LoVo (cell line): ENCODE measurements around the gene BICD2.
A peak's percentile ranks its signal among the peaks of the same experiment; 100 is the strongest.

Experiments used
- DNase-seq: peaks from one replicate; pipeline ENCODE4 v3.0.0-alpha.2; 2016; ENCODE audit warnings: low spot score

The BICD2 gene

DNA sequence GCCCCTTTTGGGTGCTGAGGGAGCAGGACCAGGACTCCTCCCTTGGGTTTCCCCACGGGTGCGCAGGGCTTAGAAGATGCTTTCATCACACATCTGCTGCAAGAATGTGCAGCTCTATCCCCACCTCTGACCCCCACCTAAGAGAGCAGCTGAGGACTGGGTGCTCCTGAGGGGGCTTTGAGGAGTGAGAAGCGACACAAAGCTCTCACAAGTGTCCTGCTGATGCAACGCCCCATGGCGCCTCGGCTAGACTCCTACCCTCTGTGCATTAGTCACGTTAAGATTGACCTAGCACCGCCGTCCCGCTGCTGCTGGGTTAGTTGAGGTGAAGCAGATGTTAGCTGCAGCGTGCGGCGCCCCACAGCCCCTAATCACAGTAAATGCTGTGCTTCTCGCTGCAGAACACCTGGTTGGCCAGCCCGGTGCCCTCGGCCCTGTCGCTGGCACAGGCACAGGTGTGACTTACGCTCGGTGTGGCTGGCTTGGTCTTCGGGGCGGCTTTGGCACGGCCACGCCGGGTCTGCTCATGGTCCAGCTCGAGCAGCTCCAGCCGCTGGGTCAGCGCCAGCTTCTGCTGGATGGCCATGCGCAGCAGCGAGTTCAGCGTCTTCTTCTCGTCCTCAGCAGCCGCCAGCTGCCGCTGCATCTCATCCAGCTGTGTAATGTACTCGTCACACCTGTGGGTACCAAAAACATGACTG is 49.7 kb downstream of the BICD2 start:
- DNase-seq: no peak

DNA sequence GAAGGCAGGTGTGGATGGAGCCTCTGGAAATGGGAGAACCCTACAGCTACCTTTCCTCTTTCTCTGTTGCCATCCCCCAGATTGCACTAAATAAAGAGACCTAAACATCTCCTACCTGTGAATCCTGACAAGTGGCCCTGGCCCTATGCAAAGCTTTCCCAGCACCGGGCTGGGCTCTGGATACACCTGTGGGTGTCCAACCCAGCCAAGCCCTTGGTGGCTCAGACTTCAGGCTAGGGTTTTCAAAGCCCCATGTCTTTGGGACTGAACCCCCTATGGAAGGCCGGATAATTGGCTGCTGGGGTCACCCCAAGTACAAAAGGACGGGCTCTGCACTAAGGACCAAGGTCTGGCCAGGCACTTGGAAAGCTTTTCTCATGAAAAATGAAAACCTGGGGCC is 50.6 kb downstream of the BICD2 start:
- DNase-seq: no peak

DNA sequence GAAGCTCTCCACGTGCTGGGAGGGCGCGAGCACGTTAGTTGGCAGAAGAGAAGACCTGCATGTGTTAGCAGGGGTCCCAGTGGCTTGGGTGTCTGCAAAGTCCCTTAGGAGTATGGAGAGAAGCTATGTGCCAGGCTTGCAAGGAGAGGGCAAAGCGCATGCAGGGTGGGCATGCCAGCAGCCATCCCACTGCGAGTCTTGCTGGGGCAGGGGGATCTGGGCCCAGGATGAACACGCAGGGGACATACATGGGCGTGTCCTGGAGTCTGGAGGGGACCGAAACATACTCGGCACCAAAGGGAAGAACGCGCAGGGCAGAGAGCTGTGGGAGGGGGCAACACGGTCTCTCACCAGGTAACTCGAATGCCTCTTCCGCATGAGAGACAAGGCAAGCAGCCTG is 51.1 kb downstream of the BICD2 start:
- no peak for DNase-seq

GRCh38 chr9:92712767-92713166 is 51.9 kb downstream of the BICD2 start:
- no peak for DNase-seq

- no peak for DNase-seq
Observed at GRCh38 chr9:92711844-92712243, 52.8 kb downstream of the BICD2 start.

DNA sequence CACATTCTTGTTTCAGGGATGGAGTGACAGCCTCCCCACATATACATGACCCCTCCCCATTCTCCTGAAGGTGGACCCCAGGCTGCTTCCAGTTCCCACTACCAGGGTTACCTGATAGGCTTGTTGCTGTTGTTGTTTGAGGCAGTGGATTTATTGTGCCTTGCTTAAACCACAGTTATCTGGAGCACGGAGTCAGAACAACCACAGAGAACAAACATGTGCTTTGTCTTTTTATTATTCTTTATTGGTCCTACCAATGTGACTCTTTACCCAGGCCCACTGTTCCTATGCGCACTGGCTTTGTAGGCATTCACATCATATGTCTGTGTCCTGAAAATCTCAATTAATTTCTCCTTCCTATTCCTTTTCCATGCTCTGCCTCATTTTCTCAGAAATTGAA is 53.5 kb downstream of the BICD2 start:
- no peak for DNase-seq

DNA sequence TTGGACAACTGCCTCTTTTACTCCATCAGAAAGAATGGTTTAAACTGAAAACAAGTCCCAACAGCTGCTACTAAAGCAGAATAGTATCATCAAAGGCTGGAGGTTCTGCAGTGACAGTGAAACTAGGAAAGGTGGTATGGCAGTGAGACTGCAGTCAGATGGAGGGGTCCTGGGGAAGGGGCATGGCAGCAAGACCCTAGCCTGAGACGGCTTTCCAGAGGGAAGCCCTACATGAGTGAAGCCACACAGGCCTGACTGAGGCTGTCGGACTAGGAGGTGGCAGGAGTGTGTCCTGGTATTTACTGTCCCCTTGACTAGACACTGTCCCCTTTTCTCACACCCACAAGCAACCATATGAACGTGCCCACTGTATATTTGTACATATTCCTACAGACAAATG is 54.3 kb downstream of the BICD2 start:
- no peak for DNase-seq

GRCh38 chr9:92709954-92710353 is 54.7 kb downstream of the BICD2 start:
- no peak for DNase-seq

DNA sequence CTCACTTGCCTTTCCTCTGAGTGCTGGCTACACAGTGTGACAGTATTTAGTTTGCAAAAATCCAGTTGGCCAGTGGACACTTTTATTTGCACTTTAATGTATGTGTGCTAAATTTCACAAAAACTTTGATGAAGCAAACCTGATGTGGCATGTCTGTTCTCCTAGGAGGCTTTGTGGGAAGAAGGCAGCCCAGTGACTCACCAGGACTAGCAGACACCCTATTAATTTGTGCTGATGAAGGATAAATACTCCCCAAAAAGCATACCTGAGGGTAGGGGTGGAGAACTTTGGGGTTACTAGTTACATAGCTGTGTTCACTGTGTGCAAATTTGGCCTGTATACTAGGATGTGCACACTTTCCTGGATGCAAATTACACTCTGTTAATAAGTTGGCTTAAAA is 55.4 kb downstream of the BICD2 start:
- no peak for DNase-seq

- DNase-seq: no peak
Observed at GRCh38 chr9:92707530-92707929, 57.1 kb downstream of the BICD2 start.

- DNase-seq: peak; percentile 1
Observed at GRCh38 chr9:92706218-92706940, 58.3 kb downstream of the BICD2 start.

DNA sequence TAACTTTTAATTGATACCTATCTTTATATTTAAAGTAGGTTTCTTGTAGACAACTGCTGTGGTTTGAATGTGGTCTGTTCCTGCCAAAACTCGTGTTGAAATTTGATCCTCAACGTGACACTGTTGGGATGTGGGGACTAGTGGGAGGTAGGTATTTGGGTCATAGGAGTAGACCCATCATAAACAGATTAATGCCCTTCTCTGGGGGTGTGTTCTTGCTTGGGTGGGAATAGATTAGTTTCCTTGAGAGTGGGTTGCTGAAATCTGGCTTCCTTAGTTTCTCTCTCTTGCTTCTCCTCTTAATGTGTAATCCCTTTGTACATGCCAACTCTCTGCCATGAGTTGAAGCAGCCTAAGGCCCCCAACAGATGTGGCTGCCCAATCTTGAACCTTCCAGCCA is 60.1 kb downstream of the BICD2 start:
- no peak for DNase-seq

DNA sequence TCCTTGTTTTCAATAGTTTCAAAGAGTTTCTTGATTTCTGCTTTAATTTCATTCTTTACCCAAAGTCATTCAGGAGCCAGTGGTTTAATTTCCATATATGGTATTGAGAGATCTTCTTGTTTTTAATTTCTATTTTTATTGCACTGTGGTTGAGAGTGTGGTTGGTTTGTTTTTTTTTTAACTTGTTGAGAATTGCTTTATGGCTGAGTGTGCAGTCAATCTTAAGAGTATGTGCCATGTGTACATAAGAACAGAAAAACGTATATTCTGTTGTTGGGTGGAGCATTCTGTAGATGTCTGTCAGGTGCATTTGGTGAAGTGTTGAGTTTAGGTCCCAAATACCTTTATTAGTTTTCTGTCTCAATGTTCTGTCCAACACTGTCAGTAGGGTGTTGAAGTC is 68.0 kb downstream of the BICD2 start:
- DNase-seq: no peak

DNA sequence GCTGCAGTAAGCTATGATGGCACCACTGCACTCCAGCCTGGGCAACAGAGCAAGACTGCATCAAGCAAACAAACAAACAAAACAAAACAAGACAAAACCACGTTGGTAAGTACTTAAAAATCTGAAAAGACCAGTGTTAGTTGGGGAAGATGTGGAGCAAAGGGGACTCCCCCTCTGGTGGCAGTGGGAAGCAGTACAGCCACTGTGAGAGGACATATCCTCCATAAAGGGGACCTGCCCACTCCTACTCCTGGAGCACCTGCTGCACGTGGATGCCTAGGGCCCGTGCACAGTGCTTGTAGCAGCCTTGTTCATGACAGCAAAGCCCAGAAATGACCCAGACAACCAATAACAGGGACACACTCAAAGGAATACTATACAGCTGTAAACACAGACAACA is 77.7 kb downstream of the BICD2 start:
- no peak for DNase-seq

GRCh38 chr9:92685022-92685421 is 79.6 kb downstream of the BICD2 start:
- DNase-seq: no peak

- no peak for DNase-seq
Observed at GRCh38 chr9:92682269-92682668, 82.4 kb downstream of the BICD2 start.

- no peak for DNase-seq
Observed at GRCh38 chr9:92680166-92681119, 84.2 kb downstream of the BICD2 start.

GRCh38 chr9:92679413-92680165 is 85.0 kb downstream of the BICD2 start:
- no peak for DNase-seq

GRCh38 chr9:92671323-92671722 is 93.3 kb downstream of the BICD2 start:
- DNase-seq: peak; percentile 80

DNA sequence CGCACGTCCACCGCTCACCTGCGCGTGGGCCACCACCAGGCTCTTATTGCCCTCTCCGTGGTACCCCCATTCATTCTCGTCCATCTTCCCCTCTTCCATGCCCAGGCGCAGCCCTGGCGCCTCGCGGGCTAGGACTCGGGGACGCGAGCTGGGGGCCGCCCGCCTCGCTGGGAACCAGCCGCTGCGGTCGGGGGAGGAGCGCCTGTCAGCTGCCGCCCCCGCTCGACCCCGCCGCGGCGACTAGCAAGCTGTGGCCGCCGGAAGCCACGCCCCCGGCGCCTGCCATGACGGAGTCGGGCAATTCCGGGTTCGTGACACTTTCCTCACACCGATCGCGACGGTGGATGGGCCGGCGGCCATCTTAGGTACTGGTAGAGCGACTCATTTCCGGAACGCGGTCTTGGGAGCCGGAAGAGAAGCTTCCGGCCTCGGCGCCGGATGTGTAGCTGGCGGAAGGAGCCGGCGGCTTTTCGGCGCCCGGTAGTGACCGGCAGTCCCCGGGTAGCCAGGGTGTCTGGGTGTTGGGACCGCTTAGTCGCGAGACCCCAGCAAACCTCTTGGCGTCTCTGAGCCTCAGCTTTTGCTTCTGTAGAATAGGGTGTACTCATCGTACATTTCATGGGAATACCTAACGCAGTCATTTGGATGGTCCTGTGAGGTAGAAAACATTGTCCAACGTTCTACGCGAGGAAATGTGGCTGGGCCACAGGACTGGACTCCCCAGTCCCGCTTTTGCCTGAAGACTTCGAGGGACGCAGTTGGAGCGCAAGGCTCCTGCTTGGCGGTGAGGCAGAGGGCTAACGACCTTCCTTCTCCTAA is 94.5 kb downstream of the BICD2 start, which contains the start of gene IPPK:
Gene IPPK, minus strand, starts transcription at position 242 of the 819 bp plus-strand sequence. Its CDS starts 143 bp downstream, at position 99.
- DNase-seq: peak; percentile 99

- DNase-seq: no peak
Observed at GRCh38 chr9:92669527-92669889, 95.1 kb downstream of the BICD2 start.
